Measurements from ENCODE around the gene CCM2. TPM values are rescaled to one million over a fixed set of nuclear protein-coding genes. Genes with fewer than 3 reads are reported as not detected.

CCM2 gene
- total RNA-seq, 3 donors from 2014 or later: 32.3 to 45.3 (median 35.4) TPM

DNA sequence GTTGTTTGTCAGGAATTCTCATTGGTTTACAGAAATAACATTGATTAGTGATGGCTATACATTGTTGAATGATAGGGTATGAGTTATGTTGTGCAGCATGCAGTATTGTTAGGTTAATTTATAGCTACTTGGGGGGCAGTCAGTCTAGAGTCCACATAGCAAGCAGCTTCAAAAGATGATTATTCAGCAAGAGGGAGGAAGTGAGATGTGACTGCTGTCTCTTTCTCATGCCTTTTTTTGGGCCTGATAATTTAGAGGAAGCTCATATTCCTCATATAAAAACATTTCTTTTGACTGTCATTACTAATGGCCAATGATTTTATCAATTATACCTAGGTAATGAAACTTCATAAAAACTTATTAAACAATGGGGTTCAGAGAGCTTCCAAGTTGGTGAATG lies 114.9 kb downstream of the CCM2 start:
- H3K4me1 ChIP-seq: no peaks in the 10 kb centered on the region
- intact Hi-C loops (cut with DNase I; ENCODE audit: low total_unique reads): no loop called here

DNA sequence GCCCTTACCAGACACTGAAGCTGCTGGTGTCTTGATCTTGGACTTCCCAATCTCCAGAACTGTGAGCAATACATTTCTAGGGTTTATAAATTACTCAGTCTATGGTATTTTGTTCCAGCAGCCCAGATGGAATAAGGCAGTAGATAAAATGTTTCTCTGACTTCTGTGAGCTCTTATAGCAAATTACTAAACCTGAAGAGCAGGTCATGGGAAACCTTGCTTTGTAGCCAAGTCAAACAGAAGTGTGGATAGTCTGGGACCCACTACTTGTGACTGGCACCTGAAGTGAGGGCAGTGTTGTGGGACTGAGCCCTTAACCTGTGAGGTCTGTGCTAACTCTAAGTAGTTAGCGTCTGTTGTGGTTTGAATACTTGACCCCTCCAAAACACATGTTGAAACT lies 116.0 kb downstream of the CCM2 start:
- DNase-seq (ENCODE audit: low spot score in 2 of 2): no peak
- no peak overlapping the region for H3K4me3 ChIP-seq
- intact Hi-C loops (cut with DNase I; ENCODE audit: low total_unique reads): no loop called here
- H3K27me3 ChIP-seq: no peaks in the 10 kb centered on the region
- no peak overlapping the region for H3K27ac ChIP-seq
- no peaks in the 10 kb centered on the region for H3K9me3 ChIP-seq
- H3K36me3 ChIP-seq: no peaks in the 10 kb centered on the region
- no peaks in the 10 kb centered on the region for H3K4me1 ChIP-seq
- TF ChIP-seq POLR2A (IDR thresholded peaks at IDR 0.05) (no peak), POLR2AphosphoS5 (IDR thresholded peaks at IDR 0.05) (no peak)

More for the DNA sequence above, 114.9 kb downstream of the CCM2 start:
- TF ChIP-seq, protein P1, sequence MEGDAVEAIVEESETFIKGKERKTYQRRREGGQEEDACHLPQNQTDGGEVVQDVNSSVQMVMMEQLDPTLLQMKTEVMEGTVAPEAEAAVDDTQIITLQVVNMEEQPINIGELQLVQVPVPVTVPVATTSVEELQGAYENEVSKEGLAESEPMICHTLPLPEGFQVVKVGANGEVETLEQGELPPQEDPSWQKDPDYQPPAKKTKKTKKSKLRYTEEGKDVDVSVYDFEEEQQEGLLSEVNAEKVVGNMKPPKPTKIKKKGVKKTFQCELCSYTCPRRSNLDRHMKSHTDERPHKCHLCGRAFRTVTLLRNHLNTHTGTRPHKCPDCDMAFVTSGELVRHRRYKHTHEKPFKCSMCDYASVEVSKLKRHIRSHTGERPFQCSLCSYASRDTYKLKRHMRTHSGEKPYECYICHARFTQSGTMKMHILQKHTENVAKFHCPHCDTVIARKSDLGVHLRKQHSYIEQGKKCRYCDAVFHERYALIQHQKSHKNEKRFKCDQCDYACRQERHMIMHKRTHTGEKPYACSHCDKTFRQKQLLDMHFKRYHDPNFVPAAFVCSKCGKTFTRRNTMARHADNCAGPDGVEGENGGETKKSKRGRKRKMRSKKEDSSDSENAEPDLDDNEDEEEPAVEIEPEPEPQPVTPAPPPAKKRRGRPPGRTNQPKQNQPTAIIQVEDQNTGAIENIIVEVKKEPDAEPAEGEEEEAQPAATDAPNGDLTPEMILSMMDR (IDR thresholded peaks at IDR 0.05): no peak
- no peak for TF ChIP-seq POLR2A (IDR thresholded peaks at IDR 0.05)
- no peak for TF ChIP-seq POLR2AphosphoS5 (IDR thresholded peaks at IDR 0.05)
- Histone ChIP-seq H3K36me3 (no peaks in the 10 kb centered on the region), H3K9me3 (no peaks in the 10 kb centered on the region), H3K27ac (no peak overlapping the region), H3K4me3 (no peak overlapping the region), H3K27me3 (no peaks in the 10 kb centered on the region)
- no peak for DNase-seq (ENCODE audit: low spot score in 2 of 2)

DNA sequence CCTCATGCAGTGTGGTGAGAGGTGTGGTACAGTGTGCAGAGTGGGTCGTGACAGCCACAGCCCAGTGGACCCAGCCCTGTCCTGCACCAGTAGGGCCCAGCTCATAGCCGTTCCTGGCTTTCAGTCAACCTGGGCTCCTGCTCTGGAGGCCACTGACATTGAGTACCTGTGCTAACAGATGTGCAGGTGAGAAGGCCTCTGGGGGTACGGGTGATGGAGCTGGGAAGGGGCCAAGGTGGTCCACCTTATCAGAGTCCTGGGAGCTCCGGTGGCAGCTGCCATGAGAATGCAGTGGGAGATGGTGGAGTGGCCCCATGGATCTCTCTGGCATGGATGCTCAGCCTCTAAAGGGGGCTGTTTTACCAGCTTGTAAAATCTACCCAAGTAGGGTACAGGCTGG lies 117.6 kb downstream of the CCM2 start:
- Histone ChIP-seq H3K27ac (no peak overlapping the region), H3K9me3 (no peaks in the 10 kb centered on the region), H3K27me3 (no peaks in the 10 kb centered on the region), H3K4me1 (no peaks in the 10 kb centered on the region), H3K36me3 (no peaks in the 10 kb centered on the region), H3K4me3 (no peak overlapping the region)
- TF ChIP-seq POLR2AphosphoS5 (IDR thresholded peaks at IDR 0.05) (no peak), POLR2A (IDR thresholded peaks at IDR 0.05) (no peak)
- TF ChIP-seq, protein P1 (IDR thresholded peaks at IDR 0.05): no peak
- no peak for DNase-seq (ENCODE audit: low spot score in 2 of 2)
- intact Hi-C loops (cut with DNase I; ENCODE audit: low total_unique reads): no loop called here

DNA sequence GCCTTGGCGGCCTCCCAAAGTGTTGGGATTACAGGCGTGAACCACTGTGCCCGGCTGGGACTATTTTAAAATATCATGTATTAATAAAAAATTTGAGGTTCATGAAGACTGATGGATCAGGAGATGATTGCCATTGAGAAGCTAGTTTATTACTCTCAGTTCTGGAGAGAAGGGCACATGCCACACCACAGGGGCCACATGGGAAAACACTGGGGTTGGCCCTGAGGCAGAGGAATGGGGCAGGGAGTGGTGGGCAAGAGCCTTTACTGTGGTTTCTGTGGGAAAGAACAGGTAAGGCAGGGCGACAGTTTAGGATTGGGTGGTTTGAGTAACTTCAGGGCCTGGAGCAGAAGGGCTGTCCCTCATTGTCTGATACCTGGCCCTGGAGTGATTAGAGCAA lies 118.3 kb downstream of the CCM2 start:
- intact Hi-C loops (cut with DNase I; ENCODE audit: low total_unique reads): no loop called here
- Histone ChIP-seq H3K9me3 (no peaks in the 10 kb centered on the region), H3K36me3 (no peaks in the 10 kb centered on the region), H3K27me3 (no peaks in the 10 kb centered on the region), H3K4me1 (no peaks in the 10 kb centered on the region), H3K4me3 (no peak overlapping the region), H3K27ac (no peak overlapping the region)
- DNase-seq (ENCODE audit: low spot score in 2 of 2): no peak
- TF ChIP-seq, protein P1 (IDR thresholded peaks at IDR 0.05): no peak
- TF ChIP-seq POLR2AphosphoS5 (IDR thresholded peaks at IDR 0.05) (no peak), POLR2A (IDR thresholded peaks at IDR 0.05) (no peak)

DNA sequence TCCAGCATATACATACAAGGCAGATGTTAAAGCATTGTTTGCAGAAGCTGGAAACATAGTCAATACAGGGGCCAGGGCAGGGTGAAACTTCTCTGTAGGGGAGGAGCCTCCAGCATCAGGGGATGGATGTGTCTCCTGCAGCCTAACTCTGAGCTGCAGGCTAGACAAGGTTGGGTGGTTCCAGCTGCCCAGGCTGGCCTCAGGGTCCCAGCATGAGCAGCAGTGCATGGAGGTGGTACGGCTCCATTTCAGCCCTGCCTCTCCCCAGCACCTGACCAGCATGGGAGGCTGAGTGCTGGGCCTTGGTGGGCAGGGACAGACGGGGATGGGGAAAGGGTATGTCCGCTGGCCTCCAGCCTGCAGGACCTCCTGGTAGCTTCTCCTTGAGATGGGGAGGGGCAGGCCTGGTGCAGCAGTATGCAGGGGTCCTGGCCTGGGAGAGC lies 118.9 kb downstream of the CCM2 start:
- H3K4me3 ChIP-seq: no peak overlapping the region
- no peaks in the 10 kb centered on the region for H3K9me3 ChIP-seq
- no peak overlapping the region for H3K27ac ChIP-seq
- no peaks in the 10 kb centered on the region for H3K36me3 ChIP-seq
- H3K27me3 ChIP-seq: no peaks in the 10 kb centered on the region
- DNase-seq (ENCODE audit: low spot score in 2 of 2): no peak
- TF ChIP-seq, protein P1 (IDR thresholded peaks at IDR 0.05): no peak
- TF ChIP-seq POLR2A (IDR thresholded peaks at IDR 0.05): no peak
- no peak for TF ChIP-seq POLR2AphosphoS5 (IDR thresholded peaks at IDR 0.05)
- no peaks in the 10 kb centered on the region for H3K4me1 ChIP-seq
- intact Hi-C loops (cut with DNase I; ENCODE audit: low total_unique reads): no loop called here

DNA sequence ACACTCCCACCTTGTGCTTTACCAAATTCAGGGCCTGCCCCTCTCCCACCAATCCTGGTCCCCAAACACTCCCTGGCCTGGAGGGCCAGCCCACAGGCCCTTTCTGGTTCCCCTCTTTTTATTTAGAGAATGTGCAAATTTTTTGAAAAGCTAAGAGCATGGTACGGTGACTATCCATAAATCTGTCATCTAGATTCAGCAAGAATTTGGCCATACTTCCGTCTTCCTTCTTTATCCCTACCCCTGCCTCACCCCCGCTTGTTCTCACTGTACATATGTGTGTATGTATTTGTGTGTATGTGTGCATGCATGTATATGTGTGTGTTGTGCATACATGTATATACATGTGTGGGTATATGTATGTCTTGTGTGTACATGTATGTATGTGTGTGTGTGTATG lies 119.5 kb downstream of the CCM2 start:
- Histone ChIP-seq H3K4me3 (no peak overlapping the region), H3K27ac (no peak overlapping the region), H3K27me3 (no peaks in the 10 kb centered on the region), H3K9me3 (no peaks in the 10 kb centered on the region), H3K4me1 (no peaks in the 10 kb centered on the region), H3K36me3 (no peaks in the 10 kb centered on the region)
- no peak for DNase-seq (ENCODE audit: low spot score in 2 of 2)
- no peak for TF ChIP-seq POLR2AphosphoS5 (IDR thresholded peaks at IDR 0.05)
- TF ChIP-seq POLR2A (IDR thresholded peaks at IDR 0.05): no peak
- TF ChIP-seq, protein P1 (IDR thresholded peaks at IDR 0.05): no peak
- intact Hi-C loops (cut with DNase I; ENCODE audit: low total_unique reads): no loop called here
